GM19438 (cell line): ENCODE data around the gene LRP1B.

Source experiments
- ATAC-seq: cut with Tn5 transposase; IDR thresholded peaks from one replicate; pipeline ENCODE4 v1.9.1; 2021; ENCODE audit warnings: low read depth; ENCODE audit not compliant: unreplicated experiment

LRP1B gene

GRCh38 chr2:140882671-140883620 lies 1247.9 kb downstream of the LRP1B start:
- no peak for ATAC-seq

- no peak for ATAC-seq
These were observed 1250.2 kb downstream of the LRP1B start for GRCh38 chr2:140880573-140880972.

GRCh38 chr2:140876015-140876414 lies 1254.8 kb downstream of the LRP1B start:
- ATAC-seq: no peak

- no peak for ATAC-seq
These were observed 1256.8 kb downstream of the LRP1B start for GRCh38 chr2:140873915-140874531.

- no peak for ATAC-seq
These were observed 1260.9 kb downstream of the LRP1B start for GRCh38 chr2:140869925-140870324.

GRCh38 chr2:140869107-140869506 lies 1261.7 kb downstream of the LRP1B start:
- no peak for ATAC-seq

GRCh38 chr2:140865837-140866236 lies 1265.0 kb downstream of the LRP1B start:
- no peak for ATAC-seq

GRCh38 chr2:140863713-140864112 lies 1267.1 kb downstream of the LRP1B start:
- peak; percentile 72 for ATAC-seq

GRCh38 chr2:140862181-140862580 lies 1268.6 kb downstream of the LRP1B start:
- ATAC-seq: no peak

GRCh38 chr2:140861666-140862065 lies 1269.2 kb downstream of the LRP1B start:
- ATAC-seq: no peak

GRCh38 chr2:140855471-140855870 lies 1275.3 kb downstream of the LRP1B start:
- ATAC-seq: no peak

- ATAC-seq: no peak
These were observed 1279.4 kb downstream of the LRP1B start for GRCh38 chr2:140851258-140851981.

- no peak for ATAC-seq
These were observed 1287.6 kb downstream of the LRP1B start for GRCh38 chr2:140843186-140843585.

- ATAC-seq: no peak
These were observed 1288.7 kb downstream of the LRP1B start for GRCh38 chr2:140842110-140842509.

- no peak for ATAC-seq
These were observed 1289.7 kb downstream of the LRP1B start for GRCh38 chr2:140841141-140841540.

- ATAC-seq: no peak
These were observed 1294.0 kb downstream of the LRP1B start for GRCh38 chr2:140836826-140837225.

GRCh38 chr2:140835079-140835478 lies 1295.7 kb downstream of the LRP1B start:
- ATAC-seq: no peak

GRCh38 chr2:140814141-140814540 lies 1316.7 kb downstream of the LRP1B start:
- no peak for ATAC-seq

- no peak for ATAC-seq
These were observed 1322.0 kb downstream of the LRP1B start for GRCh38 chr2:140808820-140809219.

- ATAC-seq: no peak
These were observed 1322.6 kb downstream of the LRP1B start for GRCh38 chr2:140808211-140808610.

GRCh38 chr2:140804700-140805260 lies 1326.0 kb downstream of the LRP1B start:
- ATAC-seq: no peak
